ENCODE data around the gene BLTP1.

BLTP1 gene

GRCh38 chr4:122172266-122172665 is 20.1 kb downstream of the BLTP1 start:
- DNase-seq (ENCODE audit: low spot score) = no peak

- no peak for DNase-seq (ENCODE audit: low spot score)
Measured at GRCh38 chr4:122178961-122179360, 26.8 kb downstream of the BLTP1 start.

GRCh38 chr4:122195718-122196117 is 43.6 kb downstream of the BLTP1 start:
- DNase-seq (ENCODE audit: low spot score) = no peak

Measured in NAMALWA (cell line).